Stimulated activated CD4-positive, alpha-beta T cell treated with anti-CD3 and anti-CD28 coated beads, Interleukin-1b, Interleukin-23, amount 100 ng/mL, for 4 hours (primary cell): ENCODE data around the gene MMP27.
"Not testable (repeated sequence)": the region's sequence is repeated elsewhere in the genome, so short reads cannot be mapped to it uniquely, and the experiment has no call there.

Experiments used
- DNase-seq, 2 donors: peaks; one replicate each; pipeline ENCODE4 v3.0.0-alpha.2; 2020; ENCODE audit warnings: low read depth in 2 of 2

The MMP27 gene, protein sequence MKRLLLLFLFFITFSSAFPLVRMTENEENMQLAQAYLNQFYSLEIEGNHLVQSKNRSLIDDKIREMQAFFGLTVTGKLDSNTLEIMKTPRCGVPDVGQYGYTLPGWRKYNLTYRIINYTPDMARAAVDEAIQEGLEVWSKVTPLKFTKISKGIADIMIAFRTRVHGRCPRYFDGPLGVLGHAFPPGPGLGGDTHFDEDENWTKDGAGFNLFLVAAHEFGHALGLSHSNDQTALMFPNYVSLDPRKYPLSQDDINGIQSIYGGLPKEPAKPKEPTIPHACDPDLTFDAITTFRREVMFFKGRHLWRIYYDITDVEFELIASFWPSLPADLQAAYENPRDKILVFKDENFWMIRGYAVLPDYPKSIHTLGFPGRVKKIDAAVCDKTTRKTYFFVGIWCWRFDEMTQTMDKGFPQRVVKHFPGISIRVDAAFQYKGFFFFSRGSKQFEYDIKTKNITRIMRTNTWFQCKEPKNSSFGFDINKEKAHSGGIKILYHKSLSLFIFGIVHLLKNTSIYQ

DNA sequence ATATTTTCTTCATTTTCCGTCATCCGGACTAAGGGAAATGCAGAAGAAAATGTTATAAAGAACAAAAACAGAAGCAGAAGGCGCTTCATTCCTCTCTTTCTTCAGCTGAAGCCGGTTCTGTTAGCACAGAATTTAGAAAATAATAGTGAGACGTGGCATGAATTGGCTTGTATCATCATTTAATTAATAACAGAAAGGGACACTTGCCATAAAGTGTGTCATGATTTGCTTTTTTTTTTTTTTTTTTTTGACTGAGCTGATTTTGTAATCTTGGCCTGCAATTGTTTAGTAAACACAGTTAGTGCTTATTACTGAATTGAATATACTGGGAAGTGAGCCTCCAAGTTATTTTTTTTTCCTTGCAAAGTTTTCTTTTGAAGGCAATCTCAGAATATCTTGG, at the start of gene MMP27:
Gene MMP27, minus strand, starts transcription at position 144 of the 400 bp plus-strand sequence. Its CDS starts 55 bp downstream, at position 89.
- no peak for DNase-seq

DNA sequence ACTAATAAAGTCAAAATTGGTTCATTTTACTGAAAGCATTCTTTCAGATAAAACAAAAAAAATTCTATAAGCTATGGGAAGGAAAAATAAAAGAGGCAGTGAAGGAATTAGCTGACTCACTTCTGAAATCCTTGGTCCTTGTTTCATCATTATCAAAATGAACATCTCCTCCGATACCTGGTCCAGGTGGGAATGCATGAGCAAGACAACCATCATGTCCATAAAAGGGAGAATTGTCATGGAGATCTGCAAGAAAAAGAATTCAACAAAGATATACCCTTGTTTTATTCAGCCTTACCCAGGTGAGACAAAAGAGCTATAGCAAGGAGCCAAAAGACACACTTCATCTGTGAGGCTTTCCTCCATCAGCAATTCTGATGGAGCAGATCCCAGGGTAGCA, 47.7 kb upstream of the MMP27 start:
- DNase-seq, result no peak

DNA sequence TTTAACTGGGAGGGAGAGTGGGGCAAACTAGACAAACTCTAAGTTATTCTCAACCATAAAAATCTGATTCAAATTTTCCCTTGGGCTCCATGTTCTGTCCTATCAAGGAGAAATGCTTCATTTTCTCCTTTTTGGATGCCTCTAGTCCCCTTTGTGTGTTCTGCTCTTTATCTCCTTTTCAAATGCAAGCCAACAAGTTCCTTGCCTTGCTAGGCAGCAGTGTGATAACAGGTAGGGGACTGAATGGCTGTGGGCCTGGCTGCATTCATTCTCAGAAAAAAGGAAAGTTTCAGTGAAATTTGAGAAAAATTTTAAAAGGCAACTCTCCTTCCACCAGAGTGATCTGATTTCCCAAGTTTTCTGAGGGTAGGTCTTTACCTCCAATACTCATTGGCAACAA, 46.1 kb upstream of the MMP27 start:
- no peak for DNase-seq

DNA sequence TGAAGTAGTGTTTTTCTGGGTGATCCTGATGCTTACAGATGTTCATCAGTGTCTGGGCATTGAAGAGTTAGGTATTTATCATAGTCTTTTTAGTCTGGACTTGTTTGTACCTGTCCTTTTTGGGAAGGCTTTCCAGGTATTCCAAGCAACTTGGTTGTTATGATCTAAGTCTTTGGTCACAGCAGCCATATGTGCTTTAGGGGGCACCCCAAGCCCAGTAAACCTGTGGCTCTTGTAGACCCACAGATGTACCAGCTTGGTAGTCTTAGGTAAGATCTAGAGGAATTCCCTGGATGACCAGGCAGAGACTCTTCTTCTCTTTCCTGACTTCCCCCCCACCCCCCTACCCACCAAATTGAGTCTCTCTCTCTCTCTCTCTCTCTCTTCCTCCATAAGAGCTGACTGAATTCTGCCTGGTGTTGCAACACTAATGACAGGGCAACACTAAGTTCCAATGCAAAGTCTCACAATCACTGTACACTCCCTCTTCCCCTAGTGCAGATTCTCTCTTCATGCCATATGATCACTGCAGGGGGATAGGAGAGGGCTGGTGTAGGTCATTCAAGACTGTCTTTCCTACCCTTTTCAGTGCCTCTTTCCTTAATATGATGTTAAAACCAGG, 43.6 kb upstream of the MMP27 start:
- no peak for DNase-seq

DNA sequence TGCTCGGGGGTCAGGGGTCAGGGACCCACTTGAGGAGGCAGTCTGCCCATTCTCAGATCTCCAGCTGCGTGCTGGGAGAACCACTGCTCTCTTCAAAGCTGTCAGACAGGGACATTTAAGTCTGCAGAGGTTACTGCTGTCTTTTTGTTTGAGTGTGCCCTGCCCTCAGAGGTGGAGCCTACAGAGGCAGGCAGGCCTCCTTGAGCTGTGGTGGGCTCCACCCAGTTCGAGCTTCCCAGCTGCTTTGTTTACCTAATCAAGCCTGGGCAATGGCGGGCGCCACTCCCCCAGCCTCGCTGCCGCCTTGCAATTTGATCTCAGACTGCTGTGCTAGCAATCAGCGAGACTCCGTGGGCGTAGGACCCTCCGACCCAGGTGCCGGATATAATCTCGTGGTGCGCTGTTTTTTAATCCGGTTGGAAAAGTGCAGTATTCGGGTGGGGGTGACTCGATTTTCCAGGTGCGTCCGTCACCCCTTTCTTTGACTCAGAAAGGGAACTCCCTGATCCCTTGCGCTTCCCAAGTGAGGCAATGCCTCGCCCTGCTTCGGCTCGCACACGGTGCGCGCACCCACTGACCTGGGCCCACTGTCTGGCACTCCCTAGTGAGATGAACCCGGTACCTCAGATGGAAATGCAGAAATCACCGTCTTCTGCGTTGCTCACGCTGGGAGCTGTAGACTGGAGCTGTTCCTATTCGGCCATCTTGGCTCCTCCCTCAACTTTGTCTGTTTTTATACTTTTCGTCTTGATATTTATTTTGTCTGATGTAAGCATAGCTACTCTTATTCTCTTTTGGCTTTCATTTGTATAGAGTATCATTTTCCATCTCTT, 41.4 kb upstream of the MMP27 start:
- not testable (repeated sequence) for DNase-seq

DNA sequence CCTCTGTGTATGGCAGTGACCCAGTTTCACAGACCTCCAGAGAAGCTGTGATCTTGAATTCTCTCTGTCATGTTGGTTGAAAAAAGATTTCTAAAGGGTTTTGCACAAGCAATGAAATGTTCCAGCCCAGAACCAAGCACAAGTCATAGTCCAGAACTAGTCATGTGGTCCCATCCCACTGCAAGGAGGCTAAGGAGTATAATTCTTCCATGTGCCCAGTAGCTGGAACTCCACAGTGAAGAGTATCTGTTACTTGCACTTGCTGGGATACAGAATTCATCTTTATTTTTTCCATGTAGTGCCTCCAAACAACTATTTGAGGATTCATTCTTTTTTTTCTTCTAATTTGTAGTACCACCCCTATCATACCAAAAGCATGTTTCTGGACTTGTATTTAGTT, 29.1 kb upstream of the MMP27 start:
- no peak for DNase-seq

DNA sequence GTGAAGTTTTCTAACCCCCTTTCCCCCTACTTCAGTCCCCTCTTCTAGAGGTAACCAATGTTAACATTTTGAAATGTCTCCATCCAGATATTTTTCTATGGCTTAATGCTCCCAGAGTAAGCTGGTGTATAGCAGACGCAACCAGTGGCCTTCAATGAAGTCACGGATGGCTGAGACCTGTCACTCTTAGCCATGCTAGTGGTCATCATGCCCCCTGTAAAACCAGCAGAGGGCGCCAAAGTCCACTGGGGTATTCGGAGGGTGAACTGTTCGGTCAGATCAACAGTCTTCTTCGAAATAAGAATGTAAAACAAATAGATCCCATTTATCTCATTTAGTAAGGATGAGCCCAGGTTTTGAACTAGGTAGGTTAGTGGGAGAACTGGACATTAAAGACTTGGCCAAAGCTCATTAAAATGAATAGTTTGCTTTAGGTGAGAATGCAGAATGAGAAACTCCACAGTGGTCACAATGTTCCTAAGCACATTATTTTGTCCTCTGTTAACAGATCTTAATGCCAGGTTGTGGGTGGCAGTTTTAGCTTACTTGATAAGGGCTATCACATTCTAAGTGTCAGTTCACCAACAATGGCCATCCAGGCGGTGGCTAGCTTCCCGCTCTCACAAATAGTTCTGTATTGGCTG, 27.8 kb upstream of the MMP27 start:
- peak; percentile 2 to 10 for DNase-seq

DNA sequence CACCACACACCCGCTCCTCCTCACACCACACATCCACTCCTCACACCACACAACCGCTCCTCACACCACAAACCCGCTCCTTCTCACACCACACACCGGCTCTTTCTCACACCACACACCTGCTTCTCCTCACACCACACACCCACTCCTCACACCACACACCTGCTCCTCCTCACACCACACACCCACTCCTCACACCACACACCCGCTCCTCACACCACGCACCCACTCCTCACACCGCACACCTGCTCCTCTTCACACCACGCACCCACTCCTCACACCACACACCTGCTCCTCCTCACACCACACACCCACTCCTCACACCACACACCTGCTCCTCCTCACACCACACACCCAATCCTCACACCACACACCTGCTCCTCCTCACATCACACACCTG, 25.4 kb upstream of the MMP27 start:
- not testable (repeated sequence) for DNase-seq

DNA sequence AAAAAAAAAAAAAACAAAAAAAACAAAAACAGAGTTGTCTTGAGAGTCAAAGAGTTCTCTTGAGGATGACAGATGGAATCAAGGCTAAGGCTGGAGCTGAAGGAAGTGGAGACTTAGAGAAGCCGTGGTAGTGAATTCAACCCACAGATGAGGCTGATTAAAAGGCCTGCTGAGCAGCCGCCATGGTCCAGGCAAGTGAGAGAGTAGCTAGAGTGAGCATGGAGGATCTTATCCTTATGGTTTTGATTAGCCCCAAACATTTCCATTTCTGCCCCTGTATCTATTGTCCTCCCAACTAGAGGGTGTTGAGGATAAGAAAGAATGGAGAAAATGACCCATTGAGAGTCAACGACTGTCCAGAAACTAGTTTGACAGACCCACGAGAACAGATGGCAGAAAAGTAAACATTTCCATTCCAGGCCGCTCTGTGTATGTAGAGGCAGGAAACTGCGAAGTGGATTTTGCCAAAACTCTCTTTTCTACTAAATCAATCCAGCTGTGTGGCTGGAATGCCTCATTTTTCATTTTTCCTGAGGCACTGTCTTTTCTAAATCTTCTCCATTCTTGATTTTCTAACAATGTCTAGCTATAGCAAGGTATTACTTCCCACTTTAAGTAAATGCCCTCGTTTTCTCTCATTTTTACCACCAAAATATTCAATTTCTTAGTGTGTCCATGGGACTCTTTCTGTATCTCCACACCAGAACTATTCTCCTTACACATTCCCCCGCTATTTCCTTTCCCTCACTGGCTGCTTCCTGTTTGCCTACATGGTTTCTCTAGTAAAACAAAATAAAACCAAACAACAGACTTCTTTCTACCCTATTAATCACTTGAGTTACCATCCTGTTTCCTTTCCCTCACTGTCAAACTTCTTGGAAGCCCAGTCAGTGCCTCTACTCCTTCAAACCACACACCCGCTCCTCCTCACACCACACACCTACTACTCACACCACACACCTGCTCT, 24.6 kb upstream of the MMP27 start:
- no peak for DNase-seq

DNA sequence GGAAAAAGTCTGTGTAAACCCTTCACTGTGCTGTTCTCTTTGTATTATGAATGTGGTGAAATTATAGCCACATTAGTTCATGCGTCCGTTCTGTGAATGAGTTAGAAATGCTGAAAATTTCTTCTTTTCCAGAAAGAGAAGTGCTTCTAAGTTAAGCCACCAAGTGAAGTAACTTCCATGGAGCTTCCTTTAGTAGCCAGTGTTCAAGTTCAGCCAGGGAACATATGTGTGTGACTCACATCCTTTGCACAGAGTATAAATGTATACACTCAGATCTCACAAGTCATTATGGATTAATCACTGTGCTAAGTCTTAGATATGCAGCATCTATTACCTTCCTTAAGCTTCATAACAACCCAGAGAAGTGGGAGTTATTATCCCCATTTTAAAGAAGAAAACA, 22.3 kb upstream of the MMP27 start:
- DNase-seq, result no peak

DNA sequence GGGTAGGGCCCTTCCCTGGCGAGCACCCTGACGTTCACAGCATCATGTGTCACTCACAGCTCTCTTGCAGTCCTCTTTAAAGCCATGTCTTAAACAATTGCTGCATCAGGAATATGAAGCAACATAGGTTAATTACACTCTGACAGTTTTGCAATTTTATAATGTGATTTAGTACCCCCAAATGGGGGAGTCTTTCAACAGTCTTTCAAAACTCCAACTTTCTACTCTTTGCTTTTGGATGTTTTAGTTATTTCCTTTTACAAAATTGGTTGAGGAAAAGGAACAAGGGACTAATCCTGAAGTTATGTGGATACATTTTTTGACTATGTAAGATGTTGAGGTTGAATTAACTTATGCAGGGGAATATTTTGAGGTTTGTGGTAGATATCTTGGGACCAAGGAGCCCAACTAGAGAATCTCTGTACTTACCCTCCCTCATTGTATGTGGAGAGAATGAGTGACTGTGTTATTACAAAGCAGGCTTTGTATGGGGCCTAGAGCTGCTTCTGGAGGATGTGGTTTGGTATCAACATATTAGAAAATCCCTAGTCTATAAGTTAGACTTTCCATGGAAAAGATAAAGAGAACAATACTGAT, 19.4 kb upstream of the MMP27 start, which contains the start of gene MMP8:
Gene MMP8, minus strand, starts transcription at position 51 of the 597 bp plus-strand sequence. CDS start 99 bp downstream, outside the sequence.
- no peak for DNase-seq

DNA sequence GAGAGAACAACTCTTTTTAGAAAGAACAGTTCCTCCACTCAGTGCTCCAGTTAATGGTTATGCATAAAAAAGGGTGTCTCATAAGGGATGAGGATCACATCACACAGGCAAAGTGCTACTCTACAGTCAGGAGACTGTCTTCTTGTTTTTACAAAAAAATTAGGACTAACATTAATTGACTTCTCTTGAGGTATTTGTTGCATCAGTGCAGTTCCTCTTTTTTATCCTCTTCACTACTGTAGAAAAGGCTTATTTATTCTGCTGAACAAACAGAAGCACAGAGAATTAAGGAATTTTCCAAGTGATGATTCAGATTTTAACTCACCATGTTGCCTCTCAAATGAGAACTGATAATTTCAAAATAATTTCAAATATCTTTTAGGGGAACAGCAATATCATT, 17.3 kb upstream of the MMP27 start:
- no peak for DNase-seq

DNA sequence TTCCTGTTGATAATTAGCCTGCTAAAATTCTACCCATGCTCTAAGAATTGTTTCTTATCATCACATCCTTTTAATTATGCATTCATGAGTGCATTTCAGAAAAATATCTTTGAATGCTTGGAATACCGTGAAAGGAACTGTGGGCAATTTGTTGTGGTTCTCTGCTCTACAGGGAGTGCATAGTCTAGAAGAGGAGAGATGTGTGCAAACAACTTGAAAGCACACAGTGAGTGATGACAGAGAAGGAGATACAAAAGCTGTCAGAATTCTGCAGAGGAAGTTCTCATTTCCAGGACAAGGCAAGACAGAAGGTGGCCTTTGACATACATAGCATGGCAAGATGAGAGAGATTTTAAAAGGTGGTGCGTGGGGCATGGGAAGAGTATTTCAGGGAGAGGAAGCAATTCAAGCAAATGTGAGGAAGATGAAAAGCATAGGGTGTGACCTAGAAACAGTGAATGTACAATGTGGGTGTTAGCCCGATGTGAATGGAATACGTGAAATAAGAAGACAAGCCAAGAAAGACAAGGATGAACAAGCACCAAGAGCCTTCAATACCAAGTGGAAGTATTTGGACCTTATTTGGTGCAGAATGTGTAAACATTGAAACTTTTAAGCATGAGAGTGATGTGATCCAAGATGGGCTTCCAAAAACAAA, 14.2 kb upstream of the MMP27 start:
- no peak for DNase-seq

DNA sequence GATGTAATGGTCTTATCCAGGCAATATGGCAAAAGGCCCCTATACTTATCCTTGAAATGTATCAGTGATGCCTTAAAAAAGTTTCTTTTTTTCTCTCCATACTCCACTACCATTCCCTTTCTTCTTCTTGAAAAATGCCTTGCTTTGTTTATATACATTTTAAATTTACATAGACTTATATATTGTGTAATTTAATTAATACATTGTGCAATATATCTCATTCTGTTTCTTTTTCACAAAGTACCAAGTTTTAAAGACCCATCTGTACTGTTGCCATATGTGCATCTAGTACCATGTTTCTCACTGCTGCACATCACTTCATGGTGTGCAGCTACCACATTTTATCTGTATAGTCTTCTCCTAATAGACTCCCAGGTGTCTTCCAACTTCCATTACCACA, 11.7 kb upstream of the MMP27 start:
- DNase-seq, result no peak

DNA sequence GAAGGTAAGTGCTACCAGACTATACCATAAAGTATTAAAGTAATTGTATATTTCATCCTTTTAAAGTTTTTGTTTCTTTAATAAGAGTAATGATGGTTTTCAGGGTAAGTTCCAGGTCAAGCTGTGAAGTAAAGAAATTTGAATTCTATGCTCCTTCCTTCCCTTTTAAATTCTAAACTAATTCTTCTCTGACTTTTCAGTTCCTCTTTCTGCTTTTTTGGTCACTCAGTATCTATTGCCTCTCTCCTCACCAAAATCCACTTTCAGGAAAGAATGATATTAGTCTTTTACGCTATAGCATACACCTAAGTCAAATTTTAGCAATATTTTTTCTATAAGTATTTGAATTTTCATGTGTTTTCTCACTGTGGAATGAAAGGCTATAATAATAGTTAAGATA, 11.0 kb upstream of the MMP27 start:
- DNase-seq, result no peak

DNA sequence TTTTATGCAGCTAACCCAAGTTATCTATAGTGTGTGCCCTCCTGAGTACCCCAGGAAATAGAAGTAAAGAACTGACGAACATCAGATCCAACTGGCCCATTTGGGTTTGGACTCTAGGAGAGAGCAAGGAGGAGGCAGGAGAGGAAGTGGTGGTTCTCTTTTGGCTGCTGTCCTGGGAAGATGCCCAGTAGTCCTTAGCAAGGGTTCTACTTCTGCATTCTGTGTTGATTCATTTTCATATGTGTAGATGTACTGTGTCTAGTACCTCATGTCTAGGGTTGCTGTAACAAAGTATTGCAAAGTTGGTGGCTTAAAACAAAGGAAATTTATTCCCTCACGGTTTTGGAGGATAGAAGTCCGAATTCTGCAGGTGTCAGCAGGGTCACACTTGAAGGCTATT, 6.6 kb upstream of the MMP27 start:
- no peak for DNase-seq

DNA sequence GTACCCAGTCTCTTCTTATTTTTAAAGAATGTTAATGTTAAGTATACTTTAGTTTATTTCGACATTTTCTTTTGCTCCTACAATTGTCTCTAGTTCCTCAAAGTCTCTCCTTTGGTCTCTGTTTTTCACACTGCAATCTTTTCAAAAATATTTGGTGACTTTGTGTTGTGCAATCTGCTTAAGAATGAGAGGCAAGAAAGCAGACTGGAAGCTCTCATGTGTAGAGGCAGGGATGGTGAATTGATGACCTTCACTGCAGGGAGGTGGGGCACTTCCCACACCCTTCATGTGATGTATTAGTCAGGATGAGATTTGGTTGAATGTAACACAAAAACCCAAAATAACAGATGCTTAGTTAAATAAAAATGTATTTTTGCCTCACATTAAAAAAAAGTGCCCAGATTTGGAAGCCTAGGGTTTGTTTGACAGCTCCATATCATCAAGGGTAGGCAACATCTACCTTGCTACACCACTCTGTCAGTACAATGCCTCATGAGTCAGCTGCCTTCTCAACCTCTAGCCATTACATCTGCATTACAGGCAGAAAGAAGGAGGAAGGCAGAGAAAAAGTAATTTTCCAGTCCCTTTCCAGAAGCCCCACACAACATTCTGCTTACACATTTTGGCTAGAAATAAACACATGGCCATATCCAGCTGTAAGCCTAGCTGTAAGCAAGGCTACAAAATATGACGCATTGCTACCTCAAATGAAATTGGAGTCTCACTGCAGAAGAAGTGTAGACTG, 3.8 kb upstream of the MMP27 start:
- no peak for DNase-seq

DNA sequence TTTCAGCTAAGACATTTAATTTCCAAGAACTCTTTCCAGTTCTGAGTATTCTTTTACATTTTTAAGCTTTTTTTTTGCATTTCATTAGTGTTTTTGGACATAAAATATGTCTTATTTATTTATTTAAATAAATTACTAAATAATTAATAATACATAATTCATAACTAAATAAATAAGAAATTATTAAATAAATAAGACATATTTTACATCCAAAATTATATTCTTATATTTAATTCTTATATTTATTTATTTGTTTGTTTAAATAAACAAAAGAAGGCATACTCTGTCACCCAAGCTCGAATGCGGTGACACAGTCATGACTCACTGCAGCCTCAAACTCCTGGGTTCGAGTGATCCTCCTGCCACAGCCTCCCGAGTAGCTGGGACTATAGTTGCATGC, 3.1 kb upstream of the MMP27 start:
- no peak for DNase-seq

DNA sequence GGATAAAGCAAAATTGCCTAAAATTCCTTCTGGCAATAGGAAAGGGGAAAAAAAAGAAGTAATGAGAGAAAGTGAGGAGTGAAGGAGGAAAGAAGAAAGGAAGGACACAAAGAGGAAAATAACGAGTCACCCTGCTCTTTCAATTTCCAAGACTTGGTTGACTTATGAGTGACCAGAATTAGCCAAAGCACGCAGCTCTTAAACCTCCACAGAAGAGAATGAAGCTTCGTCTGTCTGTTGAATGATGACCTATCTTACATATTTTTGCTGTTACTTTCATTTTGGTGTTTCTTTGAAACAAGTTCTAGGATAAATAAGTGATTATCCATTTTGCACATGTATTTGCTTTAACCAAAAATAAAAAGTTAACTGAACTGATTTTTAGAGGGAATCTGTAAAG, 728 bp downstream of the MMP27 start:
- DNase-seq, result no peak
